ENCODE results near the gene THAP6.
A peak's percentile ranks its signal among the peaks of the same experiment; 100 is the strongest.
"Not testable (repeated sequence)": the region's sequence is repeated elsewhere in the genome, so short reads cannot be mapped to it uniquely, and the experiment has no call there.

Gene THAP6

GRCh38 chr4:75527482-75527881 lies 13.2 kb downstream of the THAP6 start:
- no peak for DNase-seq

GRCh38 chr4:75530556-75531322 lies 16.5 kb downstream of the THAP6 start:
- DNase-seq: no peak

- DNase-seq: not testable (repeated sequence)
Observed at GRCh38 chr4:75531536-75532143, 17.4 kb downstream of the THAP6 start.

- not testable (repeated sequence) for DNase-seq
Observed at GRCh38 chr4:75533339-75533887, 19.1 kb downstream of the THAP6 start.

- DNase-seq: not testable (repeated sequence)
Observed at GRCh38 chr4:75533926-75534325, 19.7 kb downstream of the THAP6 start.

- not testable (repeated sequence) for DNase-seq
Observed at GRCh38 chr4:75537308-75537707, 23.0 kb downstream of the THAP6 start.

GRCh38 chr4:75542824-75543223 lies 28.6 kb downstream of the THAP6 start:
- DNase-seq: no peak

- DNase-seq: not testable (repeated sequence)
Observed at GRCh38 chr4:75544220-75544619, 29.9 kb downstream of the THAP6 start.

GRCh38 chr4:75544870-75545269 lies 30.6 kb downstream of the THAP6 start:
- no peak for DNase-seq

- no peak for DNase-seq
Observed at GRCh38 chr4:75545526-75545925, 31.3 kb downstream of the THAP6 start.

- no peak for DNase-seq
Observed at GRCh38 chr4:75547647-75548387, 33.5 kb downstream of the THAP6 start.

GRCh38 chr4:75549019-75549418 lies 34.7 kb downstream of the THAP6 start:
- no peak for DNase-seq

GRCh38 chr4:75552452-75552851 lies 38.2 kb downstream of the THAP6 start:
- no peak for DNase-seq

GRCh38 chr4:75555294-75556164 lies 41.3 kb downstream of the THAP6 start, which contains the start of gene ODAPH:
Gene ODAPH, plus strand, starts transcription at chr4:75556066. Its CDS starts 17 bp downstream, at chr4:75556083.
- no peak for DNase-seq

- no peak for DNase-seq
Observed at GRCh38 chr4:75557696-75558095, 43.4 kb downstream of the THAP6 start.

GRCh38 chr4:75561789-75562188 lies 47.5 kb downstream of the THAP6 start:
- no peak for DNase-seq

- no peak for DNase-seq
Observed at GRCh38 chr4:75564023-75564422, 49.8 kb downstream of the THAP6 start.

GRCh38 chr4:75565481-75565880 lies 51.2 kb downstream of the THAP6 start:
- peak; percentile 33 to 36 for DNase-seq

GRCh38 chr4:75566911-75567310 lies 52.6 kb downstream of the THAP6 start:
- DNase-seq: peak in 1 of 2 experiments; percentile 26

GRCh38 chr4:75567725-75568124 lies 53.5 kb downstream of the THAP6 start:
- DNase-seq: no peak

Data from AML-193 (cell line).